Hepatocyte (in vitro differentiated cells): ENCODE data around the gene PIKFYVE. TPM values are rescaled to one million over a fixed set of nuclear protein-coding genes. Genes with fewer than 3 reads are reported as not detected.
A peak's percentile ranks its signal among the peaks of the same experiment; 100 is the strongest.

Source experiments
- DNase-seq: peaks from one replicate; pipeline ENCODE4 v3.0.0-alpha.2; 2016; ENCODE audit warnings: low spot score
- H2AFZ ChIP-seq: fragments of 200-600 bp; sonication (generic); 2 replicates; pipeline ENCODE4 v1.6.0; 2016; ENCODE audit warnings: antibody characterized with exemption, mild to moderate bottlenecking
- H3K27ac ChIP-seq: fragments of 200-600 bp; sonication (generic); 2 replicates; pipeline ENCODE4 v1.5.1; 2016; ENCODE audit warnings: mild to moderate bottlenecking
- H3K27me3 ChIP-seq: fragments of 200-600 bp; sonication (generic); 2 replicates; pipeline ENCODE4 v1.6.1; 2016
- H3K36me3 ChIP-seq: fragments of 200-600 bp; sonication (generic); replicated peaks from 2 replicates; pipeline ENCODE4 v1.5.1; 2016; ENCODE audit warnings: low read depth; ENCODE audit not compliant: insufficient read depth
- H3K4me1 ChIP-seq: fragments of 200-600 bp; sonication (generic); 2 replicates; pipeline ENCODE4 v1.5.1; 2016; ENCODE audit warnings: mild to moderate bottlenecking, moderate library complexity; ENCODE audit not compliant: insufficient read depth
- H3K4me2 ChIP-seq: fragments of 200-600 bp; sonication (generic); 2 replicates; pipeline ENCODE4 v1.6.0; 2016
- H3K4me3 ChIP-seq: fragments of 200-600 bp; sonication (generic); 2 replicates; pipeline ENCODE4 v1.5.1; 2016; ENCODE audit warnings: mild to moderate bottlenecking
- H3K79me2 ChIP-seq: fragments of 200-600 bp; sonication (generic); 2 replicates; pipeline ENCODE4 v1.6.0; 2017; ENCODE audit warnings: mild to moderate bottlenecking
- H3K9me2 ChIP-seq: fragments of 200-600 bp; sonication (generic); replicated peaks from 2 replicates; pipeline ENCODE4 v1.6.0; 2017; ENCODE audit warnings: mild to moderate bottlenecking; ENCODE audit not compliant: insufficient read depth
- H3K9me3 ChIP-seq: fragments of 200-600 bp; sonication (generic); 2 replicates; pipeline ENCODE4 v1.5.1; 2016; ENCODE audit warnings: low read depth, mild to moderate bottlenecking
- H4K20me1 ChIP-seq: fragments of 200-600 bp; sonication (generic); 2 replicates; pipeline ENCODE4 v1.6.0; 2016; ENCODE audit warnings: mild to moderate bottlenecking; ENCODE audit not compliant: insufficient read depth, poor library complexity, severe bottlenecking
- EZH2 ChIP-seq: fragments of 200-600 bp; sonication (generic); IDR thresholded peaks from 2 replicates; pipeline ENCODE4 v1.6.1; 2016; ENCODE audit warnings: antibody characterized with exemption, mild to moderate bottlenecking, borderline replicate concordance
- EZH2phosphoT487 ChIP-seq: fragments of 200-600 bp; sonication (generic); IDR thresholded peaks from one replicate; pipeline ENCODE4 v1.6.1; 2018; ENCODE audit warnings: antibody characterized with exemption, mild to moderate bottlenecking, low read depth, moderate library complexity; ENCODE audit not compliant: unreplicated experiment, severe bottlenecking
- WGBS: methylation state at CpG from one replicate; pipeline ENCODE4 v1.1.6; 2016; ENCODE audit warnings: low lambda C conversion rate; ENCODE audit errors: missing lambda C conversion rate; 5-methylcytosine and 5-hydroxymethylcytosine counted together
- polyA plus RNA-seq: library from polyadenylated mRNA; unstranded; fragments of >200 nt; fragmentation: Nextera tagmentation; extraction: Ambion mirVana; gene quantifications from 2 replicates; pipeline ENCODE4 v1.2.1, GENCODE V29; 2016
- total RNA-seq: library from RNA; depleted of rRNA; stranded (reverse); fragments of >200 nt; gene quantifications from 2 replicates; pipeline ENCODE4 v1.2.3, GENCODE V29; 2014
- TF ChIP-seq, protein P1 (sequence below): fragments of 200-600 bp; sonication (generic); IDR thresholded peaks from 2 replicates; pipeline ENCODE4 v1.5.1; 2016; ENCODE audit warnings: antibody characterized with exemption, mild to moderate bottlenecking; ENCODE audit not compliant: poor library complexity

Gene PIKFYVE
- total and polyA plus RNA-seq, 2 experiments from 2014 or later = 6.1 to 30.3 TPM

DNA sequence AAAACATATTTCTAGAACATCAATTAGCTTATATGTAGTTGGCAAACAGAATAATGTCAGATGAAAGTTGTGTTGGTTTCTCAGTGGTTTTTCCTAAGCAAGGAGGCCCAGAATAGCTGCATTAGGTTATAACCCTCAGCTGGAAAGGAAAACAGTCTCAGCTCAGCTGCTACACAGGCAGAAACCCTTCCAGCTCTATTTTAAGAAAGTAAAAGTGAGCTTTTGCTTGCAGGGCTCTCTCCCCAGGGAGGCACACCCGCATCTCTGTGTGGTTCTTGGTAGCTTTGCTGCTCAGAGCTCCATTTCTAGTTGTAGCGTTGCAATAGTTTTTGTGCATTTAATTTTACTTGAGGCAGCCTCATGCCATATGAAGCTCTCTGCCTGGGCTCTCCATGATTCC, 54.6 kb downstream of the PIKFYVE start:
- no peak overlapping the region for H3K4me3 ChIP-seq
- 80% methylated on average over 2 of the region's 2 CpGs for WGBS
- no peak for DNase-seq
- no peaks in the 10 kb centered on the region for H3K79me2 ChIP-seq
- H3K27me3 ChIP-seq = no peaks in the 10 kb centered on the region
- no peaks in the 10 kb centered on the region for H3K36me3 ChIP-seq
- no peaks in the 10 kb centered on the region for H3K9me3 ChIP-seq
- H3K4me2 ChIP-seq = no peak overlapping the region
- H4K20me1 ChIP-seq = no peaks in the 10 kb centered on the region
- no peaks in the 10 kb centered on the region for H3K4me1 ChIP-seq
- peak overlapping the region; percentile 38 for H3K27ac ChIP-seq
- no peak for TF ChIP-seq EZH2phosphoT487
- TF ChIP-seq EZH2 = no peak
- TF ChIP-seq, protein P1, sequence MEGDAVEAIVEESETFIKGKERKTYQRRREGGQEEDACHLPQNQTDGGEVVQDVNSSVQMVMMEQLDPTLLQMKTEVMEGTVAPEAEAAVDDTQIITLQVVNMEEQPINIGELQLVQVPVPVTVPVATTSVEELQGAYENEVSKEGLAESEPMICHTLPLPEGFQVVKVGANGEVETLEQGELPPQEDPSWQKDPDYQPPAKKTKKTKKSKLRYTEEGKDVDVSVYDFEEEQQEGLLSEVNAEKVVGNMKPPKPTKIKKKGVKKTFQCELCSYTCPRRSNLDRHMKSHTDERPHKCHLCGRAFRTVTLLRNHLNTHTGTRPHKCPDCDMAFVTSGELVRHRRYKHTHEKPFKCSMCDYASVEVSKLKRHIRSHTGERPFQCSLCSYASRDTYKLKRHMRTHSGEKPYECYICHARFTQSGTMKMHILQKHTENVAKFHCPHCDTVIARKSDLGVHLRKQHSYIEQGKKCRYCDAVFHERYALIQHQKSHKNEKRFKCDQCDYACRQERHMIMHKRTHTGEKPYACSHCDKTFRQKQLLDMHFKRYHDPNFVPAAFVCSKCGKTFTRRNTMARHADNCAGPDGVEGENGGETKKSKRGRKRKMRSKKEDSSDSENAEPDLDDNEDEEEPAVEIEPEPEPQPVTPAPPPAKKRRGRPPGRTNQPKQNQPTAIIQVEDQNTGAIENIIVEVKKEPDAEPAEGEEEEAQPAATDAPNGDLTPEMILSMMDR = no peak
- no peak overlapping the region for H2AFZ ChIP-seq
- no peaks in the 10 kb centered on the region for H3K9me2 ChIP-seq

GRCh38 chr2:208326016-208326415, 60.0 kb downstream of the PIKFYVE start:
- DNase-seq = no peak
- WGBS = 97% methylated on average over 4 of the region's 4 CpGs
- H2AFZ ChIP-seq = no peak overlapping the region
- H3K27ac ChIP-seq = no peak overlapping the region
- no peaks in the 10 kb centered on the region for H3K9me3 ChIP-seq
- H3K4me2 ChIP-seq = no peak overlapping the region
- TF ChIP-seq EZH2phosphoT487 (no peak), EZH2 (no peak)
- TF ChIP-seq, protein P1 = no peak
- H4K20me1 ChIP-seq = no peaks in the 10 kb centered on the region
- H3K9me2 ChIP-seq = no peaks in the 10 kb centered on the region
- no peak overlapping the region for H3K4me3 ChIP-seq
- no peaks in the 10 kb centered on the region for H3K27me3 ChIP-seq
- peaks cover 4% of the 10 kb centered on the region for H3K36me3 ChIP-seq
- no peaks in the 10 kb centered on the region for H3K79me2 ChIP-seq
- no peaks in the 10 kb centered on the region for H3K4me1 ChIP-seq

GRCh38 chr2:208329485-208329884, 63.4 kb downstream of the PIKFYVE start:
- Histone ChIP-seq H3K4me2 (no peak overlapping the region), H3K27ac (no peak overlapping the region), H3K36me3 (peaks cover 4% of the 10 kb centered on the region), H3K27me3 (no peaks in the 10 kb centered on the region), H2AFZ (no peak overlapping the region), H3K4me3 (no peak overlapping the region), H3K9me3 (no peaks in the 10 kb centered on the region), H3K79me2 (no peaks in the 10 kb centered on the region), H4K20me1 (no peaks in the 10 kb centered on the region), H3K9me2 (no peaks in the 10 kb centered on the region), H3K4me1 (peaks cover 1% of the 10 kb centered on the region)
- no peak for DNase-seq
- TF ChIP-seq, protein P1 = no peak
- TF ChIP-seq EZH2phosphoT487 (no peak), EZH2 (no peak)

DNA sequence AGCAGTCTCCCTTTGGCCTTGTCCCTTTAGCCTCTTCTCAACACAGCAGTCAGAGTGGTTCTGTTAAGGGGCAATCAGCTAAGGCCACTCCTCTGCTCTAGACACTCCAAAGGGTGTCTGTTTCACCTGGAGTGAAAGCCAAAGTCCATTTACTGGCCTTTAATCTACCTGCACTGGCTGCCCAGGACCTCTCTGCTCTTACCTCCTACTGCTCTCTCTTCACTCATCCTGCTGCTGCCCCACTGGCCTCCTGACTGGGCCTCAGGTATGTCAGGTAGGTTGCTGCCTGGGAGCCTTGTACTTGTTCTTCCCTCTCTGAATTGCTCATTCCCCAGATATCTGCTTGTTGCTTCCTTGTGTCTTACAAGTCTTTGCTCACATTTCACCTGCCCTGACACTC, 68.2 kb downstream of the PIKFYVE start:
- Histone ChIP-seq H3K4me3 (no peak overlapping the region), H3K79me2 (no peaks in the 10 kb centered on the region), H3K9me2 (no peaks in the 10 kb centered on the region), H3K4me1 (peaks cover 5% of the 10 kb centered on the region), H3K27ac (peak overlapping the region; percentile 47), H4K20me1 (no peaks in the 10 kb centered on the region), H3K9me3 (no peaks in the 10 kb centered on the region), H3K27me3 (no peaks in the 10 kb centered on the region), H3K36me3 (no peaks in the 10 kb centered on the region), H3K4me2 (no peak overlapping the region), H2AFZ (no peak overlapping the region)
- peak; percentile 36 for DNase-seq
- TF ChIP-seq, protein P1 = no peak
- TF ChIP-seq EZH2 (no peak), EZH2phosphoT487 (no peak)
